ENCODE data around the gene CCR9.

- TF ChIP-seq CTCF (IDR thresholded peaks at IDR 0.05): no peak
- no peak for TF ChIP-seq POLR2A (IDR thresholded peaks at IDR 0.05)
Measured at GRCh38 chr3:45905755-45906154, 19.4 kb downstream of the CCR9 start.
